Liver (tissue), 9 donors: ENCODE measurements around the gene VEGFA. TPM values are rescaled to one million over a fixed set of nuclear protein-coding genes. Genes with fewer than 3 reads are reported as not detected.

Experiments
- DNase-seq: peaks from one replicate; pipeline ENCODE4 v3.0.0-alpha.2; 2017; ENCODE audit warnings: low spot score
- H3K27ac ChIP-seq, 2 donors: one replicate each; pipeline ENCODE4 v1.7.0; 2013; ENCODE audit warnings: inconsistent platforms in 2 of 2, low read length in 2 of 2, control low read depth in 1 of 2, low read depth in 1 of 2, mild to moderate bottlenecking in 1 of 2
- H3K27me3 ChIP-seq, 4 donors: one replicate each; pipeline versions ENCODE4 v1.6.1 to v1.7.0; 2013; ENCODE audit warnings: low read length in 3 of 4, inconsistent platforms in 1 of 4, mild to moderate bottlenecking in 1 of 4, moderate library complexity in 1 of 4; ENCODE audit not compliant: control insufficient read depth in 4 of 4, insufficient read depth in 4 of 4
- H3K36me3 ChIP-seq, 4 donors: one replicate each; pipeline versions ENCODE4 v1.6.1 to v1.7.0; 2013; ENCODE audit warnings: low read length in 3 of 4, mild to moderate bottlenecking in 3 of 4, low read depth in 1 of 4, moderate library complexity in 1 of 4; ENCODE audit not compliant: control insufficient read depth in 4 of 4, insufficient read depth in 3 of 4
- H3K4me1 ChIP-seq, 4 donors: one replicate each; pipeline versions ENCODE4 v1.6.1 to v1.7.0; 2013; ENCODE audit warnings: low read length in 3 of 4, mild to moderate bottlenecking in 3 of 4, moderate library complexity in 1 of 4; ENCODE audit not compliant: control insufficient read depth in 4 of 4, insufficient read depth in 4 of 4
- H3K4me3 ChIP-seq, 3 donors: one replicate each; pipeline versions ENCODE4 v1.6.1 to v1.7.0; 2013; ENCODE audit warnings: low read length in 3 of 3, control low read depth in 1 of 3, low read depth in 1 of 3, mild to moderate bottlenecking in 1 of 3
- H3K9ac ChIP-seq, 2 donors: one replicate each; pipeline ENCODE4 v1.7.0; 2013; ENCODE audit warnings: low read length in 2 of 2, mild to moderate bottlenecking in 2 of 2, moderate library complexity in 2 of 2, control low read depth in 1 of 2, low read depth in 1 of 2
- H3K9me3 ChIP-seq, 4 donors: one replicate each; pipeline versions ENCODE4 v1.6.1 to v1.7.0; 2013; ENCODE audit warnings: low read length in 3 of 4; ENCODE audit not compliant: control insufficient read depth in 4 of 4
- CTCF ChIP-seq: fragments of 150-350 bp; IDR thresholded peaks from 2 replicates; pipeline ENCODE4 v1.5.1; 2017; ENCODE audit warnings: improper control_type of control experiment, low read depth, low read length; ENCODE audit not compliant: missing input control
- EGR1 ChIP-seq, 2 donors: IDR thresholded peaks; 2 replicates each; pipeline ENCODE4 v1.6.1; 2016 to 2018; ENCODE audit warnings: antibody characterized with exemption in 2 of 2, low read depth in 2 of 2
- FOXA1 ChIP-seq: IDR thresholded peaks from 2 replicates; pipeline ENCODE4 v1.6.1; 2016; ENCODE audit warnings: antibody characterized with exemption
- FOXA2 ChIP-seq: IDR thresholded peaks from 2 replicates; pipeline ENCODE4 v1.6.1; 2016; ENCODE audit warnings: antibody characterized with exemption
- GABPA ChIP-seq, 2 donors: IDR thresholded peaks in 1 of 2; conservative IDR thresholded peaks in 1 of 2; 2 replicates each; pipeline ENCODE4 v1.6.1; 2016; ENCODE audit warnings: antibody characterized with exemption in 2 of 2, mild to moderate bottlenecking in 1 of 2, moderate library complexity in 1 of 2
- HNF4A ChIP-seq, 2 donors: conservative IDR thresholded peaks; 2 replicates each; pipeline ENCODE4 v1.6.1; 2016; ENCODE audit warnings: antibody characterized with exemption in 2 of 2, mild to moderate bottlenecking in 2 of 2
- HNF4G ChIP-seq: IDR thresholded peaks from 2 replicates; pipeline ENCODE4 v1.6.1; 2016; ENCODE audit warnings: antibody characterized with exemption
- RXRA ChIP-seq, 2 donors: IDR thresholded peaks; 2 replicates each; pipeline ENCODE4 v1.6.1; 2017 to 2018; ENCODE audit warnings: antibody characterized with exemption in 2 of 2, mild to moderate bottlenecking in 1 of 2
- SP1 ChIP-seq: IDR thresholded peaks from 2 replicates; pipeline ENCODE4 v1.6.1; 2018; ENCODE audit warnings: antibody characterized with exemption, mild to moderate bottlenecking
- TAF1 ChIP-seq: conservative IDR thresholded peaks from 2 replicates; pipeline ENCODE4 v1.6.1; 2016; ENCODE audit warnings: antibody characterized with exemption, mild to moderate bottlenecking
- ZBTB33 ChIP-seq: IDR thresholded peaks from 2 replicates; pipeline ENCODE4 v1.6.1; 2016; ENCODE audit warnings: antibody characterized with exemption
- WGBS: extraction: QIAGEN DNeasy Blood & Tissue Kit; methylation state at CpG from one replicate; pipeline ENCODE4 v1.1.7; 2013; 5-methylcytosine and 5-hydroxymethylcytosine counted together
- polyA plus RNA-seq, 2 donors: library from polyadenylated mRNA; stranded (reverse) in 1 of 2; unstranded in 1 of 2; fragments of 200-250 nt in 1 of 2; fragments of >200 nt in 1 of 2; fragmentation: Nextera tagmentation in 1 of 2; extraction: Ambion mirVana in 1 of 2; gene quantifications; one replicate each; pipeline versions ENCODE4 v1.2.1 to v1.2.3, GENCODE V29; 2013 to 2015
- total RNA-seq, 2 donors: library from RNA; depleted of rRNA; stranded (reverse); fragments of >200 nt; gene quantifications; one replicate each; pipeline ENCODE4 v1.2.3, GENCODE V29; 2014
- TF ChIP-seq, protein P1 (sequence below): IDR thresholded peaks from 2 replicates; pipeline ENCODE4 v1.6.1; 2016; ENCODE audit warnings: antibody characterized with exemption
- donor health status: healthy.
- donor health status: healthy.
- donor health status: healthy.
- donor health status: healthy.
- donor health status: healthy.

Gene VEGFA
- total and polyA plus RNA-seq, 4 donors: 14.7 to 160 (median 65.2) TPM

GRCh38 chr6:43820486-43820885 lies 50.5 kb downstream of the VEGFA start:
- 88% methylated on average over 6 of the region's 6 CpGs for WGBS
- H3K4me1 ChIP-seq: peaks cover 3 to 31% (median 29%) of the 10 kb centered on the region in 4 donors
- no peaks in the 10 kb centered on the region for H3K27me3 ChIP-seq
- H3K36me3 ChIP-seq: no peaks in the 10 kb centered on the region
- no peak overlapping the region for H3K9ac ChIP-seq
- H3K27ac ChIP-seq: no peak overlapping the region
- no peaks in the 10 kb centered on the region for H3K9me3 ChIP-seq
- H3K4me3 ChIP-seq: no peak overlapping the region
- DNase-seq: no peak
- TF ChIP-seq ZBTB33 (no peak), GABPA (IDR thresholded peaks at IDR 0.05 in 1 of 2, conservative IDR thresholded peaks at IDR 0.05 in 1 of 2) (no peak), CTCF (no peak)

GRCh38 chr6:43821101-43821886 lies 51.3 kb downstream of the VEGFA start:
- H3K4me1 ChIP-seq: peaks cover 3 to 39% (median 36%) of the 10 kb centered on the region in 4 donors
- no peaks in the 10 kb centered on the region for H3K36me3 ChIP-seq
- H3K4me3 ChIP-seq: no peak overlapping the region
- 87% methylated on average over 4 of the region's 4 CpGs for WGBS
- no peak for DNase-seq
- TF ChIP-seq, protein P1, sequence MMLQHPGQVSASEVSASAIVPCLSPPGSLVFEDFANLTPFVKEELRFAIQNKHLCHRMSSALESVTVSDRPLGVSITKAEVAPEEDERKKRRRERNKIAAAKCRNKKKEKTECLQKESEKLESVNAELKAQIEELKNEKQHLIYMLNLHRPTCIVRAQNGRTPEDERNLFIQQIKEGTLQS: no peak
- TF ChIP-seq EGR1 (IDR thresholded peaks at IDR 0.05; ENCODE audit: low read depth in 2 of 2) (no peak), TAF1 (no peak), FOXA1 (no peak), FOXA2 (no peak), SP1 (no peak), RXRA (IDR thresholded peaks at IDR 0.05) (no peak), HNF4A (conservative IDR thresholded peaks at IDR 0.05) (no peak), CTCF (no peak), HNF4G (no peak)
- no peak overlapping the region for H3K27ac ChIP-seq
- H3K9ac ChIP-seq: no peak overlapping the region
- H3K27me3 ChIP-seq: no peaks in the 10 kb centered on the region
- H3K9me3 ChIP-seq: no peaks in the 10 kb centered on the region
